Ovary (tissue), 3 donors: ENCODE data around the gene SPATA18.

Source experiments
- EP300 ChIP-seq: sonication (generic); formaldehyde crosslinking; IDR thresholded peaks from one replicate; pipeline ENCODE4 v1.6.1; 2017; ENCODE audit warnings: antibody characterized with exemption
- POLR2A ChIP-seq: fragments of 450-650 bp; IDR thresholded peaks from one replicate; pipeline ENCODE4 v1.6.1; 2017; ENCODE audit warnings: antibody characterized with exemption, mild to moderate bottlenecking, moderate library complexity
- TF ChIP-seq, protein P1 (sequence below), 3 donors: fragments of 450-650 bp in 2 of 3; fragments of 200-600 bp in 1 of 3; IDR thresholded peaks; one replicate each; pipeline versions ENCODE4 v1.5.1 to v1.8.0; 2016 to 2022; ENCODE audit warnings: antibody characterized with exemption in 3 of 3, mild to moderate bottlenecking in 1 of 3
- donor health status: DM: no; HTN: no; CAD: no.

DNA sequence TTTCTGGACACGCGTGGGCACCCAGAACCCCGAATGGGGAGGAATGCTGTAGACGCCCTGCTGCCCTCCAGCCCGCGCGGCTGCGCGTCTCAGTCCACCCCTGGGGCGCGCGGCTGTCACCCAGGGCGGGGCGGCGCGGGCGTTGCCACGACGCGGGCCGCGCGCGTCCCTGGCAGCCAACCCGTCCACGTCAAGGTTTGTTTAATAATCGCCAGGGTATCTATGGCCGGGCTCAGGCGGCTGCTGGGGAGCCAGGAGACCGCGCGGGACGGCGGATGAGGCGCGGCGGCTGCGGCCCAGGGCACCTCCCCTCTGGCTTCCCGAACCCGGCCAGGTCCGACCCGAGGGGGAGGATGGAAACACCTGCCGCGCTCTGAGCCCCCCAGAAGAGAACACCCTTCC, at the start of gene SPATA18:
- TF ChIP-seq, protein P1, sequence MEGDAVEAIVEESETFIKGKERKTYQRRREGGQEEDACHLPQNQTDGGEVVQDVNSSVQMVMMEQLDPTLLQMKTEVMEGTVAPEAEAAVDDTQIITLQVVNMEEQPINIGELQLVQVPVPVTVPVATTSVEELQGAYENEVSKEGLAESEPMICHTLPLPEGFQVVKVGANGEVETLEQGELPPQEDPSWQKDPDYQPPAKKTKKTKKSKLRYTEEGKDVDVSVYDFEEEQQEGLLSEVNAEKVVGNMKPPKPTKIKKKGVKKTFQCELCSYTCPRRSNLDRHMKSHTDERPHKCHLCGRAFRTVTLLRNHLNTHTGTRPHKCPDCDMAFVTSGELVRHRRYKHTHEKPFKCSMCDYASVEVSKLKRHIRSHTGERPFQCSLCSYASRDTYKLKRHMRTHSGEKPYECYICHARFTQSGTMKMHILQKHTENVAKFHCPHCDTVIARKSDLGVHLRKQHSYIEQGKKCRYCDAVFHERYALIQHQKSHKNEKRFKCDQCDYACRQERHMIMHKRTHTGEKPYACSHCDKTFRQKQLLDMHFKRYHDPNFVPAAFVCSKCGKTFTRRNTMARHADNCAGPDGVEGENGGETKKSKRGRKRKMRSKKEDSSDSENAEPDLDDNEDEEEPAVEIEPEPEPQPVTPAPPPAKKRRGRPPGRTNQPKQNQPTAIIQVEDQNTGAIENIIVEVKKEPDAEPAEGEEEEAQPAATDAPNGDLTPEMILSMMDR (IDR thresholded peaks at IDR 0.05): no peak
- TF ChIP-seq POLR2A (no peak), EP300 (no peak)
